HUDEP-2 (cell line): Measurements from ENCODE around the gene FUT4.
A peak's percentile ranks its signal among the peaks of the same experiment; 100 is the strongest.

ENCODE experiments used
- DNase-seq, 76 experiments: peaks; one replicate each; lab custom pipeline; 2025; ENCODE audit not compliant: unreplicated experiment in 76 of 76; lab: John Stamatoyannopoulos, UW

Gene FUT4

DNA sequence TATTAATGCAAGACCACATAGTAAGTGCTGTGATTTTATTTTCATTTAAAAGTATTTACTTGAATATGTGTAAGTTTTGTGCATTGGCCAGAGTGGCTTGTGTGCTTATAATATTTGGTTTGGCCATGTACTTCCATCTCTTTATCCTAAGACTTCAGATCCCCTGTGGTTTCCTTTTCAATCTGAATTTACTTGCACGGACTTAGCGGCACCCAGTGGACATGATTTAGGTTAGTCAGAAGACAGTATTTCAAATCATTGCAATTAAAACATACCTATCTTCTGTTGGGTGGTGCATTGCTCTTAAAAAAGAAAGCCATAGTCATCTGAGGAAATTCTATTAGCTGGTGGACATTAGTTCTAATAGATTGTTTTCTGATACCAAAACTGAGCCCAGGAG, 54.2 kb downstream of the FUT4 start:
- peak in 3 of 76 experiments; percentile 1 to 5 (median 4) for DNase-seq
